Spinal cord (tissue), 10 donors: ENCODE data around the gene OR10A4. TPM values are rescaled to one million over a fixed set of nuclear protein-coding genes. Genes with fewer than 3 reads are reported as not detected.
"Not testable (repeated sequence)": the region's sequence is repeated elsewhere in the genome, so short reads cannot be mapped to it uniquely, and the experiment has no call there.

Experiments used
- DNase-seq, 6 donors: peaks; one replicate each; pipeline versions ENCODE4 v3.0.0 to v3.0.0-alpha.2; 2013 to 2015; ENCODE audit warnings: low spot score in 6 of 6, low read depth in 4 of 6
- H3K27ac ChIP-seq: one replicate; pipeline ENCODE4 v1.5.1; 2013; ENCODE audit warnings: low read depth, low read length, control low read depth
- H3K27me3 ChIP-seq: one replicate; pipeline ENCODE4 v1.6.1; 2013; ENCODE audit warnings: low read length; ENCODE audit not compliant: control insufficient read depth, insufficient read depth
- H3K36me3 ChIP-seq: one replicate; pipeline ENCODE4 v1.6.1; 2013; ENCODE audit warnings: low read length; ENCODE audit not compliant: control insufficient read depth, insufficient read depth
- H3K4me1 ChIP-seq: one replicate; pipeline ENCODE4 v1.6.1; 2013; ENCODE audit warnings: low read length; ENCODE audit not compliant: control insufficient read depth, insufficient read depth
- H3K4me3 ChIP-seq: one replicate; pipeline ENCODE4 v1.5.1; 2013; ENCODE audit warnings: low read depth, low read length, control low read depth
- H3K9me3 ChIP-seq: one replicate; pipeline ENCODE4 v1.6.1; 2013; ENCODE audit warnings: low read length; ENCODE audit not compliant: control insufficient read depth, insufficient read depth
- WGBS: methylation state at CpG from one replicate; pipeline ENCODE4 v1.1.5; 2013; ENCODE audit warnings: missing lambda C conversion rate; ENCODE audit not compliant: insufficient coverage; 5-methylcytosine and 5-hydroxymethylcytosine counted together
- polyA plus RNA-seq, 2 donors: library from polyadenylated mRNA; unstranded; fragments of 120-200 nt; gene quantifications; one replicate each; pipeline ENCODE4 v1.2.1, GENCODE V29; 2013; ENCODE audit not compliant: insufficient read length in 2 of 2
- total RNA-seq, 2 donors: library from RNA; depleted of rRNA in 1 of 2; stranded (reverse); fragments of 120-200 nt in 1 of 2; fragments of >200 nt in 1 of 2; gene quantifications; one replicate each; pipeline versions ENCODE4 v1.2.3 to v1.2.4, GENCODE V29; 2013 to 2014
- donor health status: healthy.

OR10A4 gene
- total and polyA plus RNA-seq, 4 donors: not detected

DNA sequence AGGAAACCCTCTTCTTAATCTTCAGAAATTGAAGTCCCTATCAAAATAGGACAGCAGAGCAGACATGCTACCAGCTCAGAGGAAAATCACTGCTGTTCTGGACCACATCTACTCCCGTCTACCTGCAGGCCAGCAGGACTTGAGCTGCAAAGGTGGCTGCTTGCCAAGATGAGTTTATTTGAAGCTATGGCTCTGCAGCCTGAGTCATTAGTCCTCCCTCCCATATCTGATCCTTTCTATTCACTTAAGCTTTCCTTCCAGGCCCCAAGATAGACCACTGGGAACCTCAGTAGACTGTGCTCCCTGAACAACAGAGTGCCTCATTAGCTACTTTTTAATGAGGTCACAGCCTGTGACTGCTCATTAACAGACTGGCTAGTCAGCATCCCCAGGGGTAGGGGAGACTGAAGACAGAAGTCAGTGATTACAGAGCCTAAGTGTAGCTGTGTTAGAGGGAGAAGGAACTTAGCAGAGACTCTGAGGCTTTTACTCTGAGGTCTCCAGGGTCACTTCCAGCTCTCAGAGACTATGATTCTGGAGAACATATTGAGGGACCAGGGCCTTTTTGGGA is 20.4 kb upstream of the OR10A4 start:
- WGBS: 90% methylated on average over 1 of the region's 1 CpG
- Histone ChIP-seq H3K27me3 (no peaks in the 10 kb centered on the region), H3K27ac (no peak overlapping the region), H3K9me3 (no peaks in the 10 kb centered on the region), H3K4me1 (no peaks in the 10 kb centered on the region), H3K4me3 (no peak overlapping the region), H3K36me3 (no peaks in the 10 kb centered on the region)
- peak in 1 of 6 donors; percentile 44 for DNase-seq

- no peaks in the 10 kb centered on the region for H3K9me3 ChIP-seq
- WGBS: 66% methylated on average over 2 of the region's 3 CpGs
- no peaks in the 10 kb centered on the region for H3K4me1 ChIP-seq
- no peak overlapping the region for H3K27ac ChIP-seq
- H3K27me3 ChIP-seq: no peaks in the 10 kb centered on the region
- no peak for DNase-seq
- H3K4me3 ChIP-seq: no peak overlapping the region
- no peaks in the 10 kb centered on the region for H3K36me3 ChIP-seq
Observed at GRCh38 chr11:6856871-6857270, 19.6 kb upstream of the OR10A4 start.

DNA sequence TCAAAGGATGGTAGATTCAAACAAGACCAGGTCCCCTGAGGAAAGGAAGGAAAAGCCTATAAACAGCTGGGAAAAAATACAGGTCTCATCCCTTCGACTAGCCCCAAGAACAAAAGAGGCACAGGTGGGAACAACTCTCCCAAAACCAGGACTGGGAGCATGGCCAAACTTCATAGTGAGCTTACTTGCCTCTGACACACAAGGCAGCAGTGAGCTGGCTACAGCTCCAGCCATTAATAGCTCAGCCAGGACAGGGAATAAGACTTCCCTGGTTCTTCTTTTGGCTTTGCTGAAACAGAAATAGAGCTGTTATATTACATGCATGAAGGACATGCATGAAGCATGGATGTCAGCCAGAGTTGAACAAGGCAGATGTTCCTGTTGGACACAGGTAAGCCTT is 13.5 kb upstream of the OR10A4 start, which contains the start of gene OR10A2:
OR10A2 (plus strand) TSS at position 97 of the 400 bp plus-strand sequence. CDS start 6,698 bp downstream, outside the sequence.
- WGBS: 14% methylated on average over 1 of the region's 1 CpG
- Histone ChIP-seq H3K27ac (no peak within 1 kb of the TSS), H3K4me1 (no peaks in the 10 kb centered on the region), H3K36me3 (no peaks in the 10 kb centered on the region), H3K27me3 (no peaks in the 10 kb centered on the region), H3K4me3 (no peak within 1 kb of the TSS), H3K9me3 (no peaks in the 10 kb centered on the region)
- no peak for DNase-seq

GRCh38 chr11:6864438-6864837 is 12.0 kb upstream of the OR10A4 start:
- no peaks in the 10 kb centered on the region for H3K4me1 ChIP-seq
- H3K4me3 ChIP-seq: no peak overlapping the region
- WGBS: no CpG with 5 or more reads among the region's 1 CpG
- no peaks in the 10 kb centered on the region for H3K36me3 ChIP-seq
- no peaks in the 10 kb centered on the region for H3K9me3 ChIP-seq
- no peak for DNase-seq
- H3K27ac ChIP-seq: no peak overlapping the region
- no peaks in the 10 kb centered on the region for H3K27me3 ChIP-seq

DNA sequence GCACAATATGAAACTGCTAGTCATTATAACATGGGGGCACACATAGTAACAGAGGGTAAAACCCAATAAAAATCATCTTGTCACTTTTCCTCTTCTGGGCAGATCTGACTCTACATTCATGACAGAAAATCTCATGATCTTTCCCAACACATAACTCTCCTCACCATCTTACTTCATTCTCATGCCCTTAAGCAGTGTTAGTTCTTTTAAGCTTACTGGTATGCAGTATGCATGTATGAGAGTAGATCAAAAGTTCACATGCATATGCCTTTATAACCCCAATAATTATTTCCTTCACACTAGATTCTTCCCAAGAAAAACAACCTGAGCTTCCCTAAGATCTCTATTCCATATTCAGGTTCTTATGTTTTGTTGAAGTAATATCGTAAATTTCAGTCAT is 5.1 kb upstream of the OR10A4 start:
- no peaks in the 10 kb centered on the region for H3K27me3 ChIP-seq
- H3K9me3 ChIP-seq: no peaks in the 10 kb centered on the region
- H3K4me3 ChIP-seq: no peak overlapping the region
- no CpG with 5 or more reads among the region's 1 CpG for WGBS
- no peak for DNase-seq
- H3K27ac ChIP-seq: no peak overlapping the region
- no peaks in the 10 kb centered on the region for H3K36me3 ChIP-seq
- H3K4me1 ChIP-seq: no peaks in the 10 kb centered on the region

- Histone ChIP-seq H3K4me1 (no peaks in the 10 kb centered on the region), H3K36me3 (no peaks in the 10 kb centered on the region), H3K9me3 (no peaks in the 10 kb centered on the region), H3K27ac (no peak overlapping the region), H3K27me3 (no peaks in the 10 kb centered on the region), H3K4me3 (no peak overlapping the region)
- WGBS: no CpG with 5 or more reads among the region's 2 CpGs
- DNase-seq: no peak
Observed at GRCh38 chr11:6875761-6876160, 664 bp upstream of the OR10A4 start.

GRCh38 chr11:6876914-6877313 is 489 bp downstream of the OR10A4 start:
- H3K4me3 ChIP-seq: no peak overlapping the region
- no peaks in the 10 kb centered on the region for H3K27me3 ChIP-seq
- DNase-seq: no peak
- H3K27ac ChIP-seq: no peak overlapping the region
- no peaks in the 10 kb centered on the region for H3K36me3 ChIP-seq
- H3K9me3 ChIP-seq: no peaks in the 10 kb centered on the region
- H3K4me1 ChIP-seq: no peaks in the 10 kb centered on the region
- 94% methylated on average over 3 of the region's 3 CpGs for WGBS

DNA sequence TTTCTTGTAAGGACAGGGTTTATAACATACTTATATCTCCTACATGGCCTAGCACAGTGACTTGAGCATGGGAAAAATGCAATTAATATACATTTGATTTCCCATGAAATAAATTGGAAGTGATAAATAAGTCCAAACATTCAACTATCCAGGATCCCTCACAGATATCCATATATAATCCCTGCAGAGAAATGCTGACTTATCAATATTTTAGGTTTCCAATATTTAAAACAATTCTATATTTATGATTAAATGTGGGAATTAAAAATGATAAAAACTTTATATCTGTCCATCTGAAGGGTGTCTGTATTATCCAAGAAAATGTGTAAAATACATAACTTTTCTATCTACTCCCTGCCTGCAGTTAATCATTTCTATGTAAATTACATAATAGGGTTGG is 6.3 kb downstream of the OR10A4 start:
- DNase-seq: no peak
- no peaks in the 10 kb centered on the region for H3K27me3 ChIP-seq
- H3K9me3 ChIP-seq: no peaks in the 10 kb centered on the region
- no peak overlapping the region for H3K27ac ChIP-seq
- no peaks in the 10 kb centered on the region for H3K36me3 ChIP-seq
- H3K4me3 ChIP-seq: no peak overlapping the region
- no peaks in the 10 kb centered on the region for H3K4me1 ChIP-seq

GRCh38 chr11:6887711-6888110 is 11.3 kb downstream of the OR10A4 start:
- H3K36me3 ChIP-seq, DNase-seq, H3K4me1 ChIP-seq, H3K27me3 ChIP-seq, H3K27ac ChIP-seq, H3K9me3 ChIP-seq, H3K4me3 ChIP-seq: not testable (repeated sequence)
- no CpG with 5 or more reads among the region's 5 CpGs for WGBS

GRCh38 chr11:6888830-6889229 is 12.4 kb downstream of the OR10A4 start:
- H3K36me3 ChIP-seq: no peaks in the 10 kb centered on the region
- WGBS: no CpG with 5 or more reads among the region's 4 CpGs
- H3K9me3 ChIP-seq: peaks cover 2% of the 10 kb centered on the region
- no peaks in the 10 kb centered on the region for H3K27me3 ChIP-seq
- DNase-seq: no peak
- H3K27ac ChIP-seq: no peak overlapping the region
- H3K4me3 ChIP-seq: no peak overlapping the region
- no peaks in the 10 kb centered on the region for H3K4me1 ChIP-seq
